Muscle layer of duodenum (tissue), 2 donors: ENCODE measurements around the gene ALDH3A2.
A peak's percentile ranks its signal among the peaks of the same experiment; 100 is the strongest.

Experiments
- H3K27ac ChIP-seq: one replicate; pipeline ENCODE4 v1.7.0; 2013; ENCODE audit warnings: mild to moderate bottlenecking, low read length
- H3K27me3 ChIP-seq: one replicate; pipeline ENCODE4 v1.7.0; 2013; ENCODE audit warnings: low read depth, mild to moderate bottlenecking, control low read depth, low read length
- H3K36me3 ChIP-seq, 2 donors: one replicate each; pipeline ENCODE4 v1.7.0; 2013; ENCODE audit warnings: low read length in 2 of 2, control low read depth in 1 of 2, mild to moderate bottlenecking in 1 of 2; ENCODE audit not compliant: insufficient read depth in 2 of 2, control insufficient read depth in 1 of 2
- H3K4me1 ChIP-seq, 2 donors: one replicate each; pipeline ENCODE4 v1.7.0; 2013; ENCODE audit warnings: low read length in 2 of 2, mild to moderate bottlenecking in 2 of 2, control low read depth in 1 of 2, moderate library complexity in 1 of 2; ENCODE audit not compliant: insufficient read depth in 2 of 2, control insufficient read depth in 1 of 2
- H3K4me3 ChIP-seq, 2 donors: one replicate each; pipeline ENCODE4 v1.7.0; 2013; ENCODE audit warnings: low read length in 2 of 2, low read depth in 1 of 2, mild to moderate bottlenecking in 1 of 2
- H3K9me3 ChIP-seq, 2 donors: one replicate each; pipeline ENCODE4 v1.7.0; 2013; ENCODE audit warnings: low read length in 2 of 2, control low read depth in 1 of 2, mild to moderate bottlenecking in 1 of 2; ENCODE audit not compliant: control insufficient read depth in 1 of 2
- donor health status: healthy.

Gene ALDH3A2

GRCh38 chr17:19651451-19652238 lies 3.1 kb downstream of the ALDH3A2 start:
- H3K4me3 ChIP-seq, result peak overlapping the region in 1 of 2 donors; percentile 13
- no peaks in the 10 kb centered on the region for H3K9me3 ChIP-seq
- no peaks in the 10 kb centered on the region for H3K27me3 ChIP-seq
- H3K4me1 ChIP-seq, result peaks cover 21 to 33% of the 10 kb centered on the region in 2 donors
- peaks cover 14 to 28% of the 10 kb centered on the region in 2 donors for H3K36me3 ChIP-seq
- H3K27ac ChIP-seq, result no peak overlapping the region

GRCh38 chr17:19652595-19652994 lies 4.0 kb downstream of the ALDH3A2 start:
- Histone ChIP-seq H3K27me3 (no peaks in the 10 kb centered on the region), H3K36me3 (peaks cover 21 to 28% of the 10 kb centered on the region in 2 donors), H3K27ac (no peak overlapping the region), H3K4me3 (no peak overlapping the region), H3K4me1 (peaks cover 15 to 29% of the 10 kb centered on the region in 2 donors), H3K9me3 (no peaks in the 10 kb centered on the region)

DNA sequence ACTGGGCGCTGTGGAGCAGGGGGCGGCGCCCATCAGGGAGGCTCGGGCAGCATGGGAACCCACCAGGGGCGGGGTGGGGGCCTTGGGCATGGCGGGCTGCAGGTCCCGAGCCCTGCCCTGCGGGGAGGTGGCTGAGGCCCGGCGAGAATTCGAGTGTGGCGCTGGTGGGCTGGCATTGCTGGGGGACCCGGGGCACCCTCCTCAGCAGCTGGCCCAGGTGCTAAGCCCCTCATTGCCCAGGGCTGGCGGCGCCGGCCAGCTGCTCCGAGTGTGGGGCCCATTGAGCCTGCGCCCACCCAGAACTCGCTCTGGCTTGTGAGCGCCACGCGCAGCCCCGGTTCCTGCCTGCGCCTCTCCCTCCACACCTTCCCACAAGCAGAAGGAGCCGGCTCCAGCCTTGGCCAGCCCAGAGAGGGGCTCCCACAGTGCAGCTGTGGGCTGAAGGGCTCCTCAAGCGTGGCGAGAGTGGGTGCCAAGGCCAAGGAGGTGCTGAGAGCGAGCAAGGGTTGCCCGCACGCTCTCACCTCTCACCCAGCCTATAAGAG lies 5.9 kb downstream of the ALDH3A2 start:
- Histone ChIP-seq H3K4me1 (peaks cover 10 to 32% of the 10 kb centered on the region in 2 donors), H3K4me3 (no peak overlapping the region), H3K9me3 (no peaks in the 10 kb centered on the region), H3K27ac (no peak overlapping the region), H3K36me3 (peaks cover 21 to 23% of the 10 kb centered on the region in 2 donors), H3K27me3 (no peaks in the 10 kb centered on the region)

GRCh38 chr17:19654896-19655295 lies 6.3 kb downstream of the ALDH3A2 start:
- H3K27me3 ChIP-seq, result no peaks in the 10 kb centered on the region
- H3K9me3 ChIP-seq, result no peaks in the 10 kb centered on the region
- peaks cover 21 to 23% of the 10 kb centered on the region in 2 donors for H3K36me3 ChIP-seq
- H3K4me1 ChIP-seq, result peaks cover 7 to 30% of the 10 kb centered on the region in 2 donors
- no peak overlapping the region for H3K27ac ChIP-seq
- H3K4me3 ChIP-seq, result no peak overlapping the region

DNA sequence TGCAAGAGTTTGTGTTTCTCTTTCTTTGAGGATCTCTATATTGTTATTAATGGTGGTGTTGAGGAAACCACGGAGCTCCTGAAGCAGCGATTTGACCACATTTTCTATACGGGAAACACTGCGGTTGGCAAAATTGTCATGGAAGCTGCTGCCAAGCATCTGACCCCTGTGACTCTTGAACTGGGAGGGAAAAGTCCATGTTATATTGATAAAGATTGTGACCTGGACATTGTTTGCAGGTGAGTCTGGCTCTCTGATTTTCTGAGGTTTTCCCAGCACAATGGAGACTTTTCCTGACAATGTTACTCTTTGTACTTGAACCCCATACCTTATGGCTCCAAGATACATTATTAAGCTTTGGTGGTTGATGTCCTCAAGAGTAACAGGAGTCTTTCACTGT lies 7.8 kb downstream of the ALDH3A2 start:
- Histone ChIP-seq H3K4me3 (no peak overlapping the region), H3K36me3 (peaks cover 23 to 29% of the 10 kb centered on the region in 2 donors), H3K27ac (no peak overlapping the region), H3K27me3 (no peaks in the 10 kb centered on the region), H3K4me1 (peaks cover 7 to 16% of the 10 kb centered on the region in 2 donors), H3K9me3 (no peaks in the 10 kb centered on the region)

DNA sequence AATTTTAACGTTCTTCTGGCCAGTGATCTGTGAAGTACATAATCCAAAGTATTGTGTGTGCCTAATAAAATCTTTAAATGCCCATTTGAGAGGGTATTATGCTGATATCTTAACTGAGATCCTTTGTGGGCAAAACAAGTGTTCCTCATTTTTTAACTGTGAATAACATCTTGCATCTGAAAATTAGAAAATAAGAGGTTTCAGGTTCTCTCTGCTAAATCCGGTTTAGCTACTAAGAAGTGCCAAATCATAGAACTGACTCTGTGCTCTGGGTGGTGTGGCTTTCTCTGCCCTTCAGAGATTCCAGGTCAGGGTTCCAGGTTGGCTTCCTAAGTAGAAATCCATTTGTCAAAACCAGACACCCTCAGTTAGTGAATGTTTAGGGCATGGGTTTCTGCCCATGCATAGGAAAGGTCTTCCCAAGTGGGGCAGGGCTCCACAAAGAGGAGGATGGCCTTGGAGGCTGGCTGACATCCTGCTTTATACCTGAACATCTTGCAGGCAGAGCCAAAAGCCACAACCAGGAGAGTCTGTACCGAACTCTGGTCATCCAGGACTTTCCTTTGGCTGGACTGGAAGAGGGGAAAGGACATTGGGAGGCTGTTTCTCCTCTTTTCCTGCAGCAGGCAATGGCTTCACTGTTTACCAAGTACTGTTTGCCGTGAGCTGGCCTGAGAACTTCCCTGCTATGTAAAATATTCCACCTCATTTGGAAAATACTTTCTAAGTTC lies 8.5 kb downstream of the ALDH3A2 start:
- peaks cover 26 to 29% of the 10 kb centered on the region in 2 donors for H3K36me3 ChIP-seq
- no peaks in the 10 kb centered on the region for H3K27me3 ChIP-seq
- H3K9me3 ChIP-seq, result no peaks in the 10 kb centered on the region
- H3K27ac ChIP-seq, result no peak overlapping the region
- H3K4me3 ChIP-seq, result no peak overlapping the region
- H3K4me1 ChIP-seq, result peaks cover 1 to 10% of the 10 kb centered on the region in 2 donors

GRCh38 chr17:19659366-19660177 lies 11.0 kb downstream of the ALDH3A2 start:
- Histone ChIP-seq H3K4me1 (peaks cover 0 to 8% of the 10 kb centered on the region in 2 donors), H3K27me3 (no peaks in the 10 kb centered on the region), H3K9me3 (no peaks in the 10 kb centered on the region), H3K27ac (no peak overlapping the region), H3K4me3 (no peak overlapping the region), H3K36me3 (peaks cover 42 to 46% of the 10 kb centered on the region in 2 donors)

DNA sequence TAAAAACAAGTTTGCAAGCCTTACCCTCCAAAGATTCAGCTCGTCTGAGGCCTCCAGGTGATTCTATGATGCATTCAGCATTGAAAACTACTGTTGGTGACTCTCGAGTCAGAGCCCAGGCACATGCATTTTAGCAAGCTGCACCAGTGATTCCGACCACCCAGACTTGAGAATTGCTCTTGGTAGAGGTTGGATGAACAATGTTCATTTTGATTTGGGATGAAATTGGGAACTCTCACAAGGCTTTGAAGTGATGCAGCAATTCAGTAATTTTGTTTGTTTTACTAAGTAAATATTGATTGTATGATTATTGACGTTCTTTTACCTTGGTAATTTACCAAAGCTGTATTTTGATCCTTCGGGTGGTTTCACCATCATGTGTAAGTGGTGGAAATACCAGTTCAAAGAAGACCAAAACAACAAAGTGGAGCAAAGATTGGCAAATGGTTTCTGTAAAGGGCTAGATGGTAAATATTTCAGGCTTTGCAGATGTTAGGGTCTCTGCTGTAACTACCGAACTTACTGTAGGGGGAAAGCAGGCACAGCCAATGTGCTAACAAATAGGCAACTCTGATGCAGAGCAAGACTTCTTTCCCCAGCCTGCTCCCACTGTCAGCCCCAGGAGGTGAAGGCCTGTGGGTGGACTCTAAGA lies 11.8 kb downstream of the ALDH3A2 start:
- Histone ChIP-seq H3K27me3 (no peaks in the 10 kb centered on the region), H3K4me3 (no peak overlapping the region), H3K36me3 (peaks cover 42 to 46% of the 10 kb centered on the region in 2 donors), H3K4me1 (peaks cover 0 to 8% of the 10 kb centered on the region in 2 donors), H3K9me3 (no peaks in the 10 kb centered on the region), H3K27ac (no peak overlapping the region)

DNA sequence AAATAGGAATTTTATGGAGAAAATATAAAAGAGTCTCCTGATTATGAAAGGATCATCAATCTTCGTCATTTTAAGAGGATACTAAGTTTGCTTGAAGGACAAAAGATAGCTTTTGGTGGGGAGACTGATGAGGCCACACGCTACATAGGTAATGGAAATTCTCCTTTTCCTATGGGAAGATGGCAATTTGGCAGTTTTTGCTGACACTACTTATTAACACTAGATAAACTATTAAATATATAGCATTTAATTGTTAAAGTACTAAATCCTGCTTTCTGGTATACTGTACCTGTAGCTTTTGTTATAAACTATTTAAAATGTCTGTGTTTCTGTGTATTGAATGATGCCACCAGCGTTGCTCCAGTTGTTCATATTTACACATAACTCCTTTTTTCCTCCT lies 12.6 kb downstream of the ALDH3A2 start:
- Histone ChIP-seq H3K27ac (no peak overlapping the region), H3K36me3 (peaks cover 46 to 47% of the 10 kb centered on the region in 2 donors), H3K4me3 (no peak overlapping the region), H3K27me3 (no peaks in the 10 kb centered on the region), H3K9me3 (no peaks in the 10 kb centered on the region), H3K4me1 (peaks cover 0 to 8% of the 10 kb centered on the region in 2 donors)

GRCh38 chr17:19663097-19663496 lies 14.5 kb downstream of the ALDH3A2 start:
- peaks cover 0 to under 1% of the 10 kb centered on the region in 2 donors for H3K4me1 ChIP-seq
- H3K36me3 ChIP-seq, result peaks cover 37 to 42% of the 10 kb centered on the region in 2 donors
- H3K27ac ChIP-seq, result no peak overlapping the region
- H3K4me3 ChIP-seq, result no peak overlapping the region
- H3K9me3 ChIP-seq, result no peaks in the 10 kb centered on the region
- no peaks in the 10 kb centered on the region for H3K27me3 ChIP-seq
